Measurements from ENCODE around the gene EMILIN3.

EMILIN3 gene

DNA sequence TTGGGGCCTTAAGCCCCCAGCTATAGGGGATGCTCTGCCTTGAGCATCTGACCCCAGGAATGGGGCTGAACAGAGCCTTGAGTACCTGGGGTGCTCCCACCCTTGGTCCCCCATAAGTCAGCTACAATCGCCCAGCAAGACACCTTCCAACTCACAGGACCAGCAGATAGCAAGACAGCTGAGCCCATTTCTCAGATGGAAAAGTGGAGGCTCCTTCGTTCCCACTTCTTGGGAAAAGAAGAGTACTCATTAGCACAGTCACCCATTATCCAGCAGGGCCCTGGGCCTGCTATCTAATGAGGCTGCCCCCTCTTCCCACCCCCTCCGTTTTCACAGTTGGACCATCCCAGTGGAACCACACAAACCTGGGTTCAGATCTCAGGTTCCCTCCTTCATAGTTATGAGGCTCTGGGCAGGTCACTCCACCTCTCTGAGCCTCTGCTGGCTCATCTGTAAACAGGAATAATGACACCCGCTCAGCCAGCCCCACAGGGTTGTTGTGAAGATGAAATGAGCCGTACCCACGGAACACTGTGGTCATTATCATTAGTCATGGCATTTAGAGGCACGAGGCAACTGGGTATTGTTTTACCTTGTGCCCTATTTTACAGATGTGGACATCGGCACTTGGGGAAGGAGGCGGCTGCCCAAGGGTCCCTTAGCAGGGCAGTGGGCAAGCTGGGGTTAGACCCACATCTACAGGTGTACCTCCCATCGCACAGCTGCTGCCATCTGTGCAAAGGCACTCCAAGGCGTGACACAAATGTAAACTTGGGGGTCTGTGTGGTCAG is 21.5 kb downstream of the EMILIN3 start:
- no peak for DNase-seq

DNA sequence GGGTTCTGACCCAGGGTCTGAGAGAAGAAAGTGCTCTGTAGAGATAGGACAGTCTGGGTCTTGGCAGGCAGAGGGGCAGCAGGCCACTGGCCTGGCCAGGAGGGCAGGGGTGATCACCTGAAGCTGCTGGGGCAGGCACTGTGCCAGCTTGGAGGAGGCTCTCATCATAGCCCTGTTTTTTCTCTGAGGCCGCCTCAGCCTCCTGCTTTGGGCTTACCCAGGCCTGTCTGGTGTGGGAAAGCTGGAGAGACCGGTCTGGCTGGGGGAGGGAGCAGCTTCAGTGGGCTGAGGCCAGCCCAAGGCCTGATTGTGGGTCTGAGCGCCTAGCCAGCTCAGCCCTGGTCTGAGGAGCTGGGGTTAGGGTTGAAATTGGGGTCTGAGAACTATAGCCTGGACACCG is 22.1 kb downstream of the EMILIN3 start:
- DNase-seq = no peak

DNA sequence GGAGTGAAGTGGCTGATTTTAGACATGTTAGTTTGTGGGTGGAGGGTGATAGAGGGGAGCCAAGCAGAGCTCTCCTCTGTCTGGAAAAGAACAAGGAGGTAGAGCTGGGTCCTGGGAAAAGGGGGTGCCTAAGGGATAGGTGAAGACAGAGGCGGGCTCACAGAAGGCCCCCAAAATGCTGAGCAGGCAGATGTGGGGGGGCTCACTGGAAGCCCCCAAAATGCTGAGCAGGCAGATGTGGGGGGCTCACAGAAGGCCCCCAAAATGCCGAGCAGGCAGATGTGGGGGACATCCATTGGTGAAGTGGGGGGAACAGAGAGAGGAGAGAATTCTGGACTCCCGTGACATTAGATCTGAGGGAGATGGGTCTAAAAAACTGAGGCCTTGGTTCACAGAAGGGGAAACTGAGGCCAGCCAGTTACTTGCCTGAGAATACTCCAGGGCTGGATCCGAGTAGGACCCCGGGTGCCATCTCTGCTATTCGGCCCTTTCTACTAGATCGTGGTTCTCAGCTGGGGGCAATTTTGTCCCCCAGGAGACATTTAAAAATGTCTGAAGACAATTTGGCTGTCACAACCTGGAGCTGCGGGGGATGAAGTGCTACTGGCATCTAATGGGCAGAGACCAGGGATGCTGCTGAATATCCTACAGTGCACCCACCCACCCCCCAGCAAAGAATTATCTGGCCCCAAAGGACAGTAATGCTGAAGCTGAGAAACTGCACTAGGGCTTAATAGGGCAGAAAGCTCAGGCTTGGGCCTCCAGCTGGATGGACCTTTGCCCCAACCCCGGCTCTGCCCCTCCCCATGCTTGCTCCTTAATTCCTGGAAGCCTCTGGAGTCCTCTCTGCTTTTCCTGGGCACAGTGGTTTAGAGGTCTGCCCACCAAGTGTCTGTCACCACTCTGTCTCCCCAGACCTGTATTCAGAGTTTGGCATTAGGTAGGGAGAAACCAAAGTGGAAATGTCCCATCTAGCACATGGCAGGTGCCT is 23.8 kb downstream of the EMILIN3 start:
- DNase-seq = no peak

DNA sequence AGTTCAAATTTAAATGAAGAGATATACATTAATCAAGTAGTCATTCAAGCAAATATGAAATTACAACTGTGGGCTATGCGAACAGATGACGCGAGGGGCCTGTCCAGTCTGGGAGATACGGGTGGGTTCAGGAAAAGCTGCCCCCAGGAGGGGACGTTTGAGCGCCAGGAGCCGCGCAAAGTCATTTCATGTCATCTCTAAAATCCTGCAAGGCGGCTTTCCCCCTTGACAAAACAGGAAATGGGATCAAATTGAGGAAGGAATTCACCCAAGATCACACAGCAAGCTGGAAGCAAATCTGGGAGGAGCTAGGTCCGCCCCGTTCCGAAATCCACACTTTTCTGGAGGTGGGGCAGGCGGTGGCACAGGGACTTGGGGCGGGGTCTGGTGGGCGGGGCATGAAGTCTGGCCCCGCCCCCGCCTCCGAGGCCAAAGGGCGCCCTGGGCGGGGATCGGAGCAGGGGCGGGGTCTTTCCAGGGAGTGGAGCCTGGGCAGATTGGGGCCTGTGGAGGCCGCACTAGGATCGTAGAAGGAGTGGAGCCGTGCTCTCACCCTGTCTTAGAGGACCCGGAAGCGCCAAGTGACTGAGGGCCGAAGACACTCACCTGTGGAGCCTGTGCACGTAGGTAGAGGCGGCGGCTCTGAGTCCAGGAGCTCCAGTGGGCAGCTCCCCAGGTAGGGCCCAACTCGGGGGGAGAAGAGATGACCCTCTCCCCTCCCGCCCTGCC is 26.1 kb downstream of the EMILIN3 start, which contains the start of gene LPIN3:
TSS of gene LPIN3 (plus strand) at position 495 of the 729 bp plus-strand sequence. CDS start 4,983 bp downstream, outside the sequence.
- peak; percentile 11 for DNase-seq

DNA sequence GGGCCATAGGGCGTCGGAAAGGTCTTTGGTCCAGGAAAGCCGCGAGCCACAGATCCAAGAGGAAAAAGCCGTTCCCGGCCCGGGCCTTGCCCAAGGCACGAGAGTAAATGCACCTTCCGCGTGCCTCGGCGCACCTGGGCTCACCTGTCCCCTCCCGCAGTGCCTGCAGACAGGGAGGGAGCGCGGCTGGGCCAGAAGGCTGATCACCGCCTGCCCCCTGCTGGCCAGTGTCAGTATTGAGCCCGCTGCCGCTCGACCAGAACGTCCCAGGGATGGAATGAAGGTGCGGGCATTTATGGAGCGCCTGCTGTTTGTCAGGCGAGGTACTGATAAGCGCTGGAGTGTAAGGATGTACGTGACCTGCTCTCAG is 26.7 kb downstream of the EMILIN3 start:
- peak; percentile 6 for DNase-seq

DNA sequence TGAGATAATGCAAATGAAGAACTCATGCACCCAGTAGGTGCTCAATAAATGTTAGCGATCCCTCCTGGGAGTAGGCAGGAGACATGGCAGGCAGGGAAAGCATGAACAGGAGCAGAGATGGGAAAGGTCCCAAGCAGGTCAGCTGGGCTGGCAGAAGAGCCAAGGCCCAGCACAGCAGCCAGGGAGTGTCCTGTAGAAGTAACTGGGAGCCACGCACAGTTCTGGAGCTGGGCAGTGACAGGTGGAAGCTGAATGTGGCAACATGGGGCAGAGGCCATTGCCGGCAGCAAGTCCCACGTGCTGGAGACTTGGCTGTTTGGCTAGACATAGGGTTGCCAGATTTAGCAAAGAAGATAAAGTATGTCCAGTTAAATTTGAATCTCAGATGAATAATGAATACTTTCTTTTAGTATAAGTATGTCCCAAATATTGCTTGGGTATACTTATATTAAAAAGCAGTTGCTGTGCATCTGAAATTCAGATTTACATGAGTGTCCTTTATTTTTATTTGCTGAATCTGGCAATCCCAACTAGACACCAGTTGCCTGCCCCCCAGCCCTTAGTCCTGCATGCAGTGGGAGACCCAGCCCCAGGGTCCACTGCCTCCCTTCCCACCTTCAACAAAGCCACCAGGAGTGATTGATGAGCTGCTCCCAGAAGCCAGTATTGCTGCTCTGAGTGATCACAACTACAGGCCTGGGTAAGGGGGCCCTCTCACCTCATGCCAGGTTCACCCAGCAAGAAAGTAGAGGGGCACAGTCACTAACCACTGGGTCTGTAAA is 29.7 kb downstream of the EMILIN3 start:
- DNase-seq = no peak

DNA sequence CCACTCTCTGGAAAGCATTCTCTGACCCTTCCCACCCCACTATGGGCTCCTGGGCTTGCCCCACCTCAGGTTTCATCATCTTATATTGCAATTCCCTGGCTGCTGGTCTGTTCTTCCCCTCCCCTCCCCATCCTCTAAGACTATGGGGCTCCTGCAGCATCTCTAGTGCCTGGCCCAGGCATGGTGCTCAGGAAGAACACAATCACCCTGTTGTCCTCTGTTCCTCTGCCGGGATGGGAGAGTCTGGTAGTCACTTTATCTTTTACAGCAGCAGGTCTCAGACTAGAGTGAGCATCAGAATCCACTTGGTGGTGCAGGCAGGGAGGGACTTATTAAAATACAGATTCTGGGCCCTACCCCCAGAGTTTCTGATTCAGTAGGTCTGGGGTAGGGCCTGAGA is 31.0 kb downstream of the EMILIN3 start:
- no peak for DNase-seq

DNA sequence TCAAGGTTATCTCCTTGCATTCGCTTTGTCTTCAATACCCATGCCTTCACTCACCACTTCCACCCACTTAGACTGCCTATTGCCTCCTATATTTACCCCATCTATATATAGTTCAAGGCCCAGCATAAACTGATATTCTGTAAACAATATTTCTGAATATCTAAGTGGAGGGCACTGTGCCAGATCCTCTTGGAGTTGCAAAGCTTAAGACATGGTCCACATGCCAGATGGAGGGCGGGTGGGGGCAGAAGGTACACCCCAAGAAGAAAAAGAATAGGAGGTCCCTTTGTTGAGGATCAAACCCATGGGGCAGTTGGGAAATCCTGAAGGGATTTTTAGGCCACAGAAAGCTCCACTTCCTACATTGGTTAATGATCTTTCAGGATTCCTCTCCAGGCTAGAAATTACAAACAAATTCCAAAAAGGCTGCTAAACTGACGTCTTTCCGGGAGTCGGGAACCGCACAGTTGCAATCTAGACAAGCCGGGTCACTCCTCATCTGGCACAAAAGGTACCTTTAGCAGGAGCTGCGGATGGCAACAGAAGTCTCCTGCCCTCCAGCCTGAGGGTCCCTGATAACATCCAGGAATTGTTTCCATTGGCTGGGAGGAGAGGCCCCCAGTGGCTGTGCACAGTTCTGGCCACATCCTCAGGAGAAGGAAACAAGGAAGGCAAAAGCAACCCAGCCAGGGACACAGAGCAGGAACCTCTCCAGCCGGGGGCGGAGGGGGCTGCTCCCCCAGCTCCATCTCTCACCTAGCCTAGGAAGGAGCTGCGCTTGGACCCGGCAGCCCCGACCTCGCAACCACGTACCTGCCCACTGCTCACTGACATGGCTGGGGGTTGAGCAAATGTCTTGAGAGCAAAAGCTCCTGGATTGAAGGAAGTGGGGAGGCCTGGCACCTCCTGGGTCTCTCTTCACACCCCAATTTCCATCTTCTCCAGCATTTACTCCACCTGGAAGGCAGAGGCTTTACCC is 31.9 kb downstream of the EMILIN3 start:
- DNase-seq = no peak

DNA sequence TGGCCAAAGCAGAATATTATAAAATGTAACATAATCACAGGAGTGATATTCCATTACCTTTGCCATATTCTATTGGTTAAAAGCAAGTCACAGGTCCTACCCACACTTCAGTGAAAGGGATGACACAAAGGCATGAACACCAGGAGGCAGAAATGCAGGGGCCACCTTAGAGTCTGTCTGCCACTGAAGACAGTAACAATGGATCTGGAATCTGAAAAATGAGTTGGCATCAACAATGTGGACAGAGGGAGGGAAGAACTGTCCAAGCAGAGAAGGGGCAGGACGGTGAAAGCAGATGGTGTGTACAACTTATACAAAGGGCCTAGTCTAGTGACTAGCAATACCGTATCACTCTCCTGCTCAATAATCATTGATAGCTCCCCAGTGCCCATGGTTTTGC is 32.6 kb downstream of the EMILIN3 start:
- DNase-seq = no peak

DNA sequence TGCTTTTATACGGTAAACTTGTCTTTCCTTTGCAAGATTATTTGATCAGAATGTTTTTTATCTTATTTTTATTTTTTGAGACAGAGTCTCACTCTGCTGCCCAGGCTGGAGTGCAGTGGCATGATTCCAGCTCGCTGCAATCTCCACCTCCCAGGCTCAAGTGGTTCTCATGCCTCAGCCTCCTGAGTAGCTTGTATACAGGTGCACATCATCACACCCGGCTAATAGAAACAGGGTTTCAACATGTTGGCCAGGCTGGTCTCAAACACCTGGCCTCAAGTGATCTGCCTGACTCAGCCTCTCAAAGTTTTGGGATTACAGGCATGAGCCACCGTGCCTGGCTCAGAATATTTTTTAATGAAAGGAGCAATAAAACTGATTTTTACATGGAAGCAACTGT is 34.9 kb downstream of the EMILIN3 start:
- no peak for DNase-seq

DNA sequence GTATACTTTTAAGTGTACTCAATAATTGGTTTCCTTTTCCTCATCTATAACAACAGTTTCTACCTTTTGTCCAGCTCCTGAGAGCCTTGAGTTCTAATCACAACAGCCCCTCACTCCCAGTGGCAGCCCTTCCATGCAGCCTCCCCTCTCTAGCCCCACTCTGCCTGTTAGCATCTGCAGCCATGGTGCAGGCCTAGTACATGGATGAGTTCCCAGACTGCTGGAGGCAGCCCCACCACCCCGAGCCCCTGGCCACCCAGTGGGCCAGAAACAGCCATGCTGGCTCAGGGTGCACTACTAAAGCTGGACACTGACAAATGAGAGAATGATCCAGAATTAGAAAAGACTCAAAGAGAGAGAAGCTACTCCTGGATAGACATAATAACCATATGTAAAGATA is 35.7 kb downstream of the EMILIN3 start:
- DNase-seq = no peak

DNA sequence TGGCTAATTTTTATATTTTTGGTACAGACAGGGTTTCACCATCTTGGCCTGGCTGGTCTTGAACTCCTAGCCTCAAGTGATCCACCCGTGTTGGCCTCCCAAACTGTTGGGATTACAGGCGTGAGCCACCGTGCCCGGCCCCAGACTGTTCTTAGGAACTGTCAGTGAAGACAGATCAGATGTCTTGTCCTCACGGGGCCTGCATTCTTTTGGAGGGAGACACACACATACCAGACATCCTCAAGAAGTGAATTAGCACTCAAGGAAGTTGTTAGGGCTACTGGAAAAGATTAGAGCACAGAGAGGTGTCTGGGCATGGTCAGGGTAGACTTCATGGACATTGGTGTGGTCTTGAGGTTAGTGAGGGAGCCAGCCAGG is 36.3 kb downstream of the EMILIN3 start:
- DNase-seq = no peak

DNA sequence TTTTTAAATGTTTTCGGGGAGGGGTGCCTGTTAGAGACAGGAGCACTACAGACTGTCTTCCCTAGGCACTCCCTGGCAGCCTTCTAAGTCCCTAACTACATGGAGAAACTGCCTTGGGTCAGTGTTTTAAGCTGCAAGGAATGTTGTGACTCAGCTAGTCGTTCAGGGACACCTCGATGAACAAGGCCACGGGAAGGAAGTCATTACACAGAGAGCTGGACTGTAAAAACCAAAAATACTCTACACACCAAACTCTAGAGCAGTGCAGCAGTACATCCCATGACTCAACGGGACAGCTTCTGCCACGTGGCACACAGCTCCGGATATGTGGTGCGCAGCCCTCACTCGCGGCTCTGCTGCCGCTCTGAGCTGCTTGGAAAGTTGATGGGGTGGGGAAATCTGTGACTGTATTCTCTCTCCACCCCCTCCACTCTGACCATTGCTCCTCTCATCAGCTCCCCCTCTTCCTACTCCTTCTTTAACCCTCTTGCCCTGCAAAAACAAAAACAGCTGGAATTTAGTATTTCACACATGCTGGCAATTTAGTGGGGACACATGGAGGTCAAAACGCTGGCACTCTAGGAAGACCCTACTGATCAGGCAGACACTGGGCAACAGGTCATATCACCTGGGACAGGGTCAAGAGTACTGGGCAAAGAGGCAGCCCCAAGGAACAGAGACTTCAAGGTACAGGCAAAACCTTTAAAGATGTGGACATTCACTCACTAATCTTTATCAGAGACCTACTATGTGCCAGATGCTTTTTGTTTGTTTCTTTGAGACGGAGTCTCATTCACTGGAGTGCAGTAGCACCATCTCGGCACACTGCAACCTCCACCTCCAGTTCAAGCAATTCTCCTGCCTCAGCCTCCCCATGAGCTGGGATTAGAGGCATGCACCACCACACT is 36.9 kb downstream of the EMILIN3 start:
- DNase-seq = no peak

DNA sequence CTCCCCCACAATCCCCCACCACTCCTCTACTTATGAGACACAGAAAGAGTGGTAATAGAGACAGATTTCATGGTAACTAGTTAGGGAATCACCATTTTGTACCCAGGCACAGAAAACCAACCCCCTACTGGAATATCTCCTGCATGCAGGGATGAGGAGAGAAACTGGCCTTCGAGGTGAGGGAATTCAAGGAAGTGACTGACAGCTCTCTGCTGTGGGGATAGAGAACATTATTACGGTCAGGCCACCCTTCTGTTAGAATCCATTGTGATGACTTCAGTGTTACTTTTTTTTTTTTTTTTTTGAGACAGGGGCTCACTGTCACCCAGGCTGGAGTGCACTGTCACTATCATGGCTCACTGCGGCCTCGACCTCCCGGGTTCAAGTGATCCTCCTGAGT is 39.4 kb downstream of the EMILIN3 start:
- DNase-seq = no peak

DNA sequence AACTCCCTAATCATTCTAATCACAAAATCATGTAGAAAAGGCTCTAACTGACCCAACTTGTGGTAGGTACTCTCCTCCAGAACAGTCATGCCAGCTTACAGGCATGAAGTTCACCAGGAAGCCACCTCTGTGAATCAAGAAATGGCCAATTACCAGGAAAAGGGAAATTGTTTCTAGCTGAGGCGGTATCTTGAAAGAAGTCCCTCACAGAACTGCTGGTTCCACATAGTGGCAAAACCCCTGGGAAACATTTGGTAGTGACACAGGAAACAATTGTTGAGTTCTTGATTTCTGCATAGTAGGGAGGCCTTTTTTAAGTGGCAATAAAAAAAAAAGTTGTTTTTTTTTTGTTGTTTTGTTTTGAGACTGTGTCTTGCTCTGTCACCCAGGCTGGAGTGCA is 45.6 kb downstream of the EMILIN3 start:
- DNase-seq = no peak

DNA sequence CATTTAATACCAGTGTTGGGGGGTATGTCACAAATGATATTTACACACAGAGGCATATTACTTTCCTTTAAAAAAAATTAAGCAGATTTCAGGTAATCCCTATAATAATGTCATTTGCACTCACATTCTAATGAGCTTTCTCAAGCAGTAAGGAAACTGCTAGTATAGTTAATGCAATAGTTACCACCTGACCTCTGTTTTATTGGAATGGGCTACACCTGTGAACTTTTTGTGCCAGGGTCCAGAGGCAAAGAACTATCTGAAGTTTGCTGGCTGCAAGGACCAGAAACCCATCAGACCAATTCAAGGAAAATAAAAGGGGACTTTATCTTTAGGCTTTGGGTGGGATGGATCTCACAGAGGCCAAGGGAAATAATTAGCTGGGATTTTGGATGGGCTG is 46.2 kb downstream of the EMILIN3 start:
- no peak for DNase-seq

DNA sequence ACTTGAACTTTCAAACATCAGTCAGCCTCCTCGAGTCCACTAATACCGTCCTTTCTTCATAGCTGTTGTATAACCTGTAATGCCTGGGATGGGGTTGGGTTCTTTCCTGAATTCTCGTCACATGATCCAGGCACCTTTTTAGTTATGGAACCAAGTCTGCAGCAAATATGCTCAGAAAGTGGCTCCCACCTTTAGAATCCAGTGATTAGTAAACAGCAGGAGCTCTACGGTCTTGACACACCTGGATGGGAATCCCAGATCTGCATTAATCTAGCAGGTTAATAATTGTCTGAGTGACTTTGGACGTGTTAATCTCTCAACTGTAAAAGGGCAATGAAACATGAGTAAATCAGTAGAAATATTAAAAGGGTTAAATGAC is 48.4 kb downstream of the EMILIN3 start:
- DNase-seq = no peak

DNA sequence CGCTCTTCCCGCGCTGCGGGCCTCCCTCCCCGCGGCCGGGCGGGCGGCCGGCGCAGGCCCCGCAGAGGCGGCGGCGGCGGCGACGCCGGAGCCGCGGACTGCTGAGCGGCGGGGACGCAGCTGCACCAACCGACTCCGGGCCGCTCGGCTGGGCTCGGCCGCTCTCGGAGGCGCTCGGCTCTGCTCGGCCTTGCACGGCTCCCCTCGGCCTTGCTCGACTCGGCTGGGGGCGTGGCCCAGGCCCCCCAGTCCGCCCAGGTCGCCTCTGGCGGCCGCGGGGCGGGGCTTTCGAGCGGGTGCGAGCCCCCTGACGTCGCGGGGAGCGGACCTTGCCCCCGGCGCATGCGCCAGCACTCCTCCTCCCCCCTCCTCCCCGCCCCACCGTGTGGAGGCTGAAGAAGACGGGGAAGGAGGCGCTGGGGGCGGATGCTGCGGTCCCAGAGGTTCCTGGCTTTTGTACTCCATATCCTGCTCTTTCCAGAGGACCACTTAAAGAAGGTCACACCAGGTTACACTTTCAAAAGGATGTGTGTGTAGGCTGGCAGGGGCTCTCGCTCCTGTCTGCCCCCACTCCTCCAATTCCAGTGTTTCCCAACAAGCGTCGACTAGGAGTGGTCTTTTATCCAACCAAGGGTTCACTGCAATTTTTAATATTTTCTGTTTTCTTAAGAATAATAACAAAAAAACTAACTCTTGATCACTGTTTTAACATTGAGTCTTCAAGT is 48.9 kb downstream of the EMILIN3 start, which contains the start of gene ZHX3:
TSS of gene ZHX3 (minus strand) at position 186 of the 725 bp plus-strand sequence. CDS start 112,815 bp downstream, outside the sequence.
- peak; percentile 88 for DNase-seq
